ENCODE results near the gene SNAP23.

The SNAP23 gene
- 44.6 to 65.2 (median 53.4) reads per million in 4 donors for total RNA-seq

- DNase-seq, result peak; percentile 69 to 81 (median 76)
Observed at GRCh38 chr15:42495361-42496212, at the start of gene SNAP23. Gene SNAP23, plus strand, starts transcription at chr15:42495634. Its CDS starts 16,213 bp downstream, at chr15:42511847.

- no peak for DNase-seq
Observed at GRCh38 chr15:42447599-42447998, 47.8 kb upstream of the SNAP23 start.

GRCh38 chr15:42448281-42448680 lies 47.2 kb upstream of the SNAP23 start:
- no peak for DNase-seq

GRCh38 chr15:42449770-42450424 lies 45.5 kb upstream of the SNAP23 start:
- no peak for DNase-seq

- no peak for DNase-seq
Observed at GRCh38 chr15:42450425-42450790, 45.0 kb upstream of the SNAP23 start.

- no peak for DNase-seq
Observed at GRCh38 chr15:42453826-42454225, 41.6 kb upstream of the SNAP23 start.

GRCh38 chr15:42456531-42456930 lies 38.9 kb upstream of the SNAP23 start:
- DNase-seq, result no peak

GRCh38 chr15:42456971-42457370 lies 38.5 kb upstream of the SNAP23 start:
- no peak for DNase-seq

- DNase-seq, result no peak
Observed at GRCh38 chr15:42457445-42458442, 37.7 kb upstream of the SNAP23 start.

- DNase-seq, result no peak
Observed at GRCh38 chr15:42461261-42461660, 34.2 kb upstream of the SNAP23 start.

- DNase-seq, result no peak
Observed at GRCh38 chr15:42465520-42466259, 29.7 kb upstream of the SNAP23 start.

- DNase-seq, result no peak
Observed at GRCh38 chr15:42471002-42471401, 24.4 kb upstream of the SNAP23 start.

GRCh38 chr15:42474827-42475226 lies 20.6 kb upstream of the SNAP23 start:
- no peak for DNase-seq

GRCh38 chr15:42482701-42483100 lies 12.7 kb upstream of the SNAP23 start:
- no peak for DNase-seq

GRCh38 chr15:42483677-42484076 lies 11.8 kb upstream of the SNAP23 start:
- no peak for DNase-seq

- DNase-seq, result peak in 1 of 5 donors; percentile 3
Observed at GRCh38 chr15:42490291-42490670, 5.2 kb upstream of the SNAP23 start.

GRCh38 chr15:42490671-42491538 lies 4.5 kb upstream of the SNAP23 start, which contains the start of gene ZNF106:
Gene ZNF106, minus strand, starts transcription at chr15:42491141. Its CDS starts 18,852 bp downstream, at chr15:42472289.
- DNase-seq, result peak; percentile 76 to 91 (median 84)

- no peak for DNase-seq
Observed at GRCh38 chr15:42491539-42492225, 3.8 kb upstream of the SNAP23 start.

GRCh38 chr15:42493679-42494078 lies 1.8 kb upstream of the SNAP23 start:
- DNase-seq, result no peak

GRCh38 chr15:42494998-42495360 lies 455 bp upstream of the SNAP23 start:
- peak in 1 of 5 donors; percentile 12 for DNase-seq
